Lower lobe of right lung (tissue), 2 donors: Measurements from ENCODE around the gene ACVR2A. TPM values are rescaled to one million over a fixed set of nuclear protein-coding genes. Genes with fewer than 3 reads are reported as not detected.

ENCODE experiments used
- ATAC-seq, 2 donors: fragments of 200-7000 bp; cut with Tn5 transposase; one replicate each; pipeline ENCODE4 v1.9.1; 2020 to 2022; ENCODE audit warnings: mild to moderate bottlenecking in 2 of 2, moderate library complexity in 2 of 2
- DNase-seq: peaks from one replicate; pipeline ENCODE4 v3.0.0-alpha.2; 2020
- H3K27ac ChIP-seq: fragments of 200-600 bp; one replicate; pipeline ENCODE4 v1.8.0; 2022
- H3K27me3 ChIP-seq: fragments of 200-600 bp; one replicate; pipeline ENCODE4 v1.8.0; 2022; ENCODE audit warnings: low read depth
- H3K36me3 ChIP-seq: fragments of 200-600 bp; one replicate; pipeline ENCODE4 v1.8.0; 2022; ENCODE audit warnings: mild to moderate bottlenecking
- H3K4me1 ChIP-seq: fragments of 200-600 bp; one replicate; pipeline ENCODE4 v1.8.0; 2022
- H3K4me3 ChIP-seq: fragments of 200-600 bp; one replicate; pipeline ENCODE4 v1.8.0; 2022; ENCODE audit warnings: mild to moderate bottlenecking
- H3K9me3 ChIP-seq: fragments of 200-600 bp; one replicate; pipeline ENCODE4 v1.8.0; 2022
- intact Hi-C: fragments of 100-400 bp; cut with DNase I; formaldehyde crosslinking; loops from one replicate; pipeline ENCODE4 v1.11.0; 2022
- total RNA-seq: library from RNA; stranded (reverse); fragmentation: NEBNext Ultra II Directional; extraction: Animal tissue kit (Norgen Biotek cat#: 25700); gene quantifications from one replicate; pipeline ENCODE4 v1.2.1, GENCODE V29; 2021
- TF ChIP-seq, protein P1 (sequence below): fragments of 200-600 bp; IDR thresholded peaks from one replicate; pipeline ENCODE4 v1.8.0; 2022; ENCODE audit warnings: antibody characterized with exemption, mild to moderate bottlenecking
- donor health status: DM: no; HTN: yes; CAD: no; lungs with severe emphysema.

ACVR2A gene
- total RNA-seq, 1 donor from 2014 or later = 18.2 TPM

DNA sequence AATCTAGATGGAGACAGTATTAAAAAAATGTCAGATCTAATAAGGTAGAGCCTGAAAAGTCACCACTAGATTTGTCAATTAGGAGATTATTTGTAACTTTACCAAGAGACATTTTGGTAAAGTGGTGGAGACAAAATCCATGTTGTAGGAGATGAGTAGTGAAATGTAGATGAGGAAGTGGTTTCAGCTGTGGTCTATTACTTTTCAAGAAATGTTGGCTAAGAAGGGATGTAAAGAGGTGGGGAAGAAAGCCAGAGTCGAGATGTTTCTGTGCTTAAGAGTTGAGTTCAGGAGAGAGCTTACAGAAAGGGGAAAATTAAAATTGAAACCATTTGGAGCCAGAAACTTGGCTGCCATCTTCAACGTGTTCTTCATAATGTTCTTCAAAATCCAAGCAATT, 22.2 kb downstream of the ACVR2A start:
- Histone ChIP-seq H3K4me1 (peaks cover 23% of the 10 kb centered on the region), H3K9me3 (no peaks in the 10 kb centered on the region), H3K4me3 (no peak overlapping the region), H3K27me3 (no peaks in the 10 kb centered on the region), H3K36me3 (no peaks in the 10 kb centered on the region), H3K27ac (no peak overlapping the region)
- ATAC-seq = no peak
- DNase-seq = no peak
- TF ChIP-seq, protein P1, sequence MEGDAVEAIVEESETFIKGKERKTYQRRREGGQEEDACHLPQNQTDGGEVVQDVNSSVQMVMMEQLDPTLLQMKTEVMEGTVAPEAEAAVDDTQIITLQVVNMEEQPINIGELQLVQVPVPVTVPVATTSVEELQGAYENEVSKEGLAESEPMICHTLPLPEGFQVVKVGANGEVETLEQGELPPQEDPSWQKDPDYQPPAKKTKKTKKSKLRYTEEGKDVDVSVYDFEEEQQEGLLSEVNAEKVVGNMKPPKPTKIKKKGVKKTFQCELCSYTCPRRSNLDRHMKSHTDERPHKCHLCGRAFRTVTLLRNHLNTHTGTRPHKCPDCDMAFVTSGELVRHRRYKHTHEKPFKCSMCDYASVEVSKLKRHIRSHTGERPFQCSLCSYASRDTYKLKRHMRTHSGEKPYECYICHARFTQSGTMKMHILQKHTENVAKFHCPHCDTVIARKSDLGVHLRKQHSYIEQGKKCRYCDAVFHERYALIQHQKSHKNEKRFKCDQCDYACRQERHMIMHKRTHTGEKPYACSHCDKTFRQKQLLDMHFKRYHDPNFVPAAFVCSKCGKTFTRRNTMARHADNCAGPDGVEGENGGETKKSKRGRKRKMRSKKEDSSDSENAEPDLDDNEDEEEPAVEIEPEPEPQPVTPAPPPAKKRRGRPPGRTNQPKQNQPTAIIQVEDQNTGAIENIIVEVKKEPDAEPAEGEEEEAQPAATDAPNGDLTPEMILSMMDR = no peak
- intact Hi-C loops = no loop called here

DNA sequence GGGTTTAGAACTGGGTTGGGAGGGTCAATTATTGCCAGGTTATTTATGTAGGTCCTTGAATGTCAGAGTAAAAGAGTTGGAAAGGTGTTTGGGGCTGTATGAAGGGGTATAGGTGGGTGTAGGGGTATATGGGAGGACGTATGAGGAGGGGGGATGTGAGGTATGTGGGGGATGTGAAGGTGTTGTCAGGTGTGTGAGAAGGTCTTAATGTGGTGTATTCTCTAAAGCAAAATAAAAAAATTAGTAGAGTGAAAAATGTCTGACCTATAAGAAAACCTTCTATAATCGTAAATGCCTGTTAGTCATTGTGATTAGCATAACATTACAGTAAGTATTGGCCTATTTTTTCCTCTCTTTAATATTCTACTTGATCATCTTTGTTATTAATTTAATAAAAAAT, 25.1 kb downstream of the ACVR2A start:
- TF ChIP-seq, protein P1 = no peak
- no peak overlapping the region for H3K4me3 ChIP-seq
- H3K36me3 ChIP-seq = no peaks in the 10 kb centered on the region
- H3K9me3 ChIP-seq = no peaks in the 10 kb centered on the region
- DNase-seq (no peak), ATAC-seq (no peak)
- intact Hi-C loops = no loop called here
- H3K27ac ChIP-seq = no peak overlapping the region
- H3K27me3 ChIP-seq = no peaks in the 10 kb centered on the region
- peaks cover 23% of the 10 kb centered on the region for H3K4me1 ChIP-seq

DNA sequence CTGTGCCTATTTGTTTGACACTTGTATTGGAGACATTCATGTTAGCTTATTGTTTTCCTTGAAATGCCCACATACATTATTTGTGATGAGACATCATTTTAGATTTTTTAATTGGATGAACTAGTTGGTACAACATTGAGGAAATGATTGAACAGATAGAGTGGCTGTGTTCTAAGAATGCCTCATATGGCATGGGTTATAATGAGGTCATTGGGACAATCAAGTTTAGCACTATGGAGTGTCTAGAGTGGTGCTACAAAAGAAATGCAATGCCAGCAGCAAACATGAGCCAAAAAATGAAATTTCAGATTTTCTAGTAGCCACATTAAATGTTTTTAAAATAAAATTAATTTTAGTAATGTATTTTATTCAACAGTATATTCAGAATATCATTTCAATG, 28.1 kb downstream of the ACVR2A start:
- Histone ChIP-seq H3K4me3 (no peak overlapping the region), H3K27ac (no peak overlapping the region), H3K36me3 (no peaks in the 10 kb centered on the region), H3K9me3 (no peaks in the 10 kb centered on the region), H3K27me3 (no peaks in the 10 kb centered on the region), H3K4me1 (peaks cover 12% of the 10 kb centered on the region)
- intact Hi-C loops = no loop called here
- no peak for ATAC-seq
- TF ChIP-seq, protein P1 = no peak
- no peak for DNase-seq

DNA sequence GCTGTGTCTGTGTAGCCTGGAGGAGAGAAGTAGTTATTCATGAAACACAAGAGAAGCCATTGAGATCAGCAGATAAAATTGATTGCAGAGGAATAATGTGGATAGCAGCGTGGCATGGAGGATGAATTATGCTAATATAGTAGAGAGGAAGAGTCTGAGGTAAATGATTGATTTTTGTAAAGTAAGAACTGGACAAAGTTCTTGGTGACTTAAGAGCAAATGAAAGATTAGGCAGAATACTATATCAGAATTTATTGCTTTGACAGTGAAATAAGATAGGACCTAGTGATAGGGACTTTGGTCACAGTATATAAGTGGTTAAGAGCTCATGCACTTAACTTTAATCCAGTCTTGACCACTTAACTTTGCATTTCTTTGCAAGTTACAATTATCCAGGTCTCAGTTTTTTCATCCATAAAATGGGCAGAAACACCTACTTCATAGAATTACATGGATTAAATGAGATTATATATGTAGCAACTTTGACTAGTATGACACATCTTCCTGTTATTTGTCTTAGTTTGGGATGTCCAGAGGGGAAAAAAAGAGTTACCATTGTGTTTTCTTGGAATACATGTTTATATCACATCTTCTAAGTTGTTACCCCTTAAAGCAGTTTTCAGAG, 29.1 kb downstream of the ACVR2A start:
- intact Hi-C loops = no loop called here
- Histone ChIP-seq H3K27me3 (no peaks in the 10 kb centered on the region), H3K4me3 (no peak overlapping the region), H3K9me3 (no peaks in the 10 kb centered on the region), H3K27ac (no peak overlapping the region), H3K36me3 (no peaks in the 10 kb centered on the region), H3K4me1 (peaks cover 6% of the 10 kb centered on the region)
- no peak for ATAC-seq
- no peak for DNase-seq
- TF ChIP-seq, protein P1 = no peak

DNA sequence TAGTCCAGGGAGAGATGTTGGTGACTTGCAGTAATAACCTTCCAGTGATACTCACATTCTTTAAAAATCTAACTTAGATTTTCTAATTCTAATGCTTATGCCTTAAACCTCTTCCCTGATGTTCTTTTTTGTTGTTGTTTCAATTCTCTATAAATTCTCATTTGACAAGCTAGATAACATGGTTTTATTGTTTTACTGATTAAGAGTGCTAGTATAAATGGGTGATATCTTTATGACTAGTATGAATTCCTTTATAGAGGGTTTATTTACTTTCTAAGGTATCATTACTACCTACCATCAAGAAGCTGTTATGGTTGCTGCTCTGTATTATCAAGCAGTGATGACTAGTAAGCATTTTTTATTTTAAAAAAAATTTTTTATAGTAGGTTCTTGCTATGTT, 35.0 kb downstream of the ACVR2A start:
- DNase-seq (no peak), ATAC-seq (no peak)
- H3K27ac ChIP-seq = no peak overlapping the region
- no peaks in the 10 kb centered on the region for H3K36me3 ChIP-seq
- H3K4me3 ChIP-seq = no peak overlapping the region
- peaks cover 4% of the 10 kb centered on the region for H3K4me1 ChIP-seq
- H3K27me3 ChIP-seq = no peaks in the 10 kb centered on the region
- H3K9me3 ChIP-seq = no peaks in the 10 kb centered on the region
- intact Hi-C loops = no loop called here
- TF ChIP-seq, protein P1 = no peak
